AG10803 (cell line): Measurements from ENCODE around the gene ANAPC16.
A peak's percentile ranks its signal among the peaks of the same experiment; 100 is the strongest.
"Not testable (repeated sequence)": the region's sequence is repeated elsewhere in the genome, so short reads cannot be mapped to it uniquely, and the experiment has no call there.

Source experiments
- DNase-seq: peaks from one replicate; pipeline ENCODE4 v3.0.0; 2010; ENCODE audit warnings: low read depth
- H3K4me3 ChIP-seq: 2 replicates; pipeline ENCODE4 v1.5.1; 2011; ENCODE audit warnings: mild to moderate bottlenecking, low read length, control low read depth
- TF ChIP-seq, protein P1 (sequence below): conservative IDR thresholded peaks from 2 replicates; pipeline ENCODE4 v1.5.1; 2011; ENCODE audit warnings: mild to moderate bottlenecking, low read length, control low read depth, inconsistent platforms

Gene ANAPC16

DNA sequence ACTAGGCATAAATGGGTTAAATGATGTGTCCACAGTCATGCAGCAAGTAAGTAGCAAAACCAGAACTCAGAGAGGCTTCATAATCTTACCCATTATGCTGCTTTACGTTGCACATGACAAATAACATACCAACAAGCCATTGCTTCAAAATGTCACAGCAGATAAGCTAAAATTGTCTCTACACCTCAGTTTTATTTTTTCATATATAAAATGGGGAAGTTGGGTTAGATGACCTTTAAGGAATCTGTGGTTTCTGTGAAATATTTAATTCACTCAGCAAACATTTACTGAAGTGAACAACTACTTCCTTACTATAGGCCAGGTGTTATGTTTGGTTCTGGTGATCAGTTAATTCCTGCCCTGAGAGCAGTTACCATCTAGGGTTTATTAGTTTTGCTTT, 2.5 kb downstream of the ANAPC16 start:
- H3K4me3 ChIP-seq, result no peak overlapping the region
- TF ChIP-seq, protein P1, sequence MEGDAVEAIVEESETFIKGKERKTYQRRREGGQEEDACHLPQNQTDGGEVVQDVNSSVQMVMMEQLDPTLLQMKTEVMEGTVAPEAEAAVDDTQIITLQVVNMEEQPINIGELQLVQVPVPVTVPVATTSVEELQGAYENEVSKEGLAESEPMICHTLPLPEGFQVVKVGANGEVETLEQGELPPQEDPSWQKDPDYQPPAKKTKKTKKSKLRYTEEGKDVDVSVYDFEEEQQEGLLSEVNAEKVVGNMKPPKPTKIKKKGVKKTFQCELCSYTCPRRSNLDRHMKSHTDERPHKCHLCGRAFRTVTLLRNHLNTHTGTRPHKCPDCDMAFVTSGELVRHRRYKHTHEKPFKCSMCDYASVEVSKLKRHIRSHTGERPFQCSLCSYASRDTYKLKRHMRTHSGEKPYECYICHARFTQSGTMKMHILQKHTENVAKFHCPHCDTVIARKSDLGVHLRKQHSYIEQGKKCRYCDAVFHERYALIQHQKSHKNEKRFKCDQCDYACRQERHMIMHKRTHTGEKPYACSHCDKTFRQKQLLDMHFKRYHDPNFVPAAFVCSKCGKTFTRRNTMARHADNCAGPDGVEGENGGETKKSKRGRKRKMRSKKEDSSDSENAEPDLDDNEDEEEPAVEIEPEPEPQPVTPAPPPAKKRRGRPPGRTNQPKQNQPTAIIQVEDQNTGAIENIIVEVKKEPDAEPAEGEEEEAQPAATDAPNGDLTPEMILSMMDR, result no peak
- DNase-seq, result no peak

DNA sequence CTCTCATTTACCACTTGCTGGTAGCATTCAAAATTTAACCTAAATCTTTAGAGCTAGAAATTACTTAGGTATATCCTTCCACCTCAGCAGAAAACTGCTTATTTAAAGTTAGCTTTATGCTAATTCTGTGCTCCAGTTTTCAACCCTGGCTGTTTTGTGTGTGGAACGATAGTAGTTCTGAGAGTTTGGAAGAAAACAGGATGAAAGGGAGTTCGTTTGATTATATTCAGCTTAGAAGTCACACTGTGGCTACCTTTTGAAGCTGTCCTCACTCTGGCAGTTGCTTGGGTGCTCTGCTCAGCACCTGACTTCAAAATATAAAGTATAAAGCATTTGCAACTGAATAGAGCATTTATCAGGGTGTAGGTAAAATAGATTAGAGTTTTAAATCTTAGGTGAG, 2.9 kb downstream of the ANAPC16 start:
- no peak overlapping the region for H3K4me3 ChIP-seq
- TF ChIP-seq, protein P1, result no peak
- no peak for DNase-seq

DNA sequence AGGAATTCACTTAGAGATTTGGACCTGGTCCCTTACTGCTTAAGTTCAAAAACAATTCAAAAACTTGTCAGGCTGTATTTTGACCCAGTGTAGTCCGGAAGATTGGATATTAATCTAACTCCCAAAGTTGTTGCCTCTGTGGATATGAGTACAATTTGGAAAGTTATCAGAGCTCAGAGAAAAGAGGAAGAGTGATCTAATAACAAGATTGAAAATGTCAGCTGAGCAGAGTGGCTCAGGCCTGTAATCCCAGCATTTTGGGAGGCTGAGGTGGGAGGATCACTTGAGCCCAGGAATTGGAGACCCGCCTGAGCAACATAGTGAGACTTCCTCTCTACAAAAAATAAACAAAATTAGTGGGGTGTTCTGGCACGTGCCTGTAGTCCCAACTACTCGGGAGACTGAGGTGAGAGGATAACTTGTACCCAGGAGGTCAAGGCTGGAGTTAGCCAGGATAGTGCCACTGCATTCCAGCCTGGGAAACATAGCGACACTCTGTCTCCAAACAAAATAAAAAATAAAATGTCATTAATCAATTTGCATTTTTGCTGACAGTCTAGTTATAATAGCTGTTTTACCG, 3.5 kb downstream of the ANAPC16 start:
- H3K4me3 ChIP-seq, result no peak overlapping the region
- DNase-seq, result no peak
- TF ChIP-seq, protein P1, result no peak

DNA sequence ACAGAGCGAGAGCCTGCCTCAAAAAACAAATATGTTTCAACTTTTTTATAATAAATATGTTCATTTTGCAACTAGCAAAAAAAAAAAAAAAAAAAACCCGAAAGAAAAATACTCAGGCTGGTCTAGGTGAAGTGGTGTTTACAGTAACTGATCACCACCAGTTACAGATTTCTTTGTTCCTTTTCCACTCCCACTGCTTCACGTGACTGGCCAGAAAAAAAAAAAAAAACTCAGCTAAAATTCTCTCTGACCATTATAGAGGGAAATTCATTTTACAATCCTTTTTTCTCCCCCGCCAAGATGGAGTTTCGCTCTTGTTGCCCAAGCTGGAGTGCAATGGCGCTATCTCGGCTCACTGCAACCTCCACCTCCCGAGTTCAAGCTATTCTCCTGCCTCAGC, 4.8 kb downstream of the ANAPC16 start:
- DNase-seq, result no peak
- H3K4me3 ChIP-seq, result no peak overlapping the region
- TF ChIP-seq, protein P1, result no peak

DNA sequence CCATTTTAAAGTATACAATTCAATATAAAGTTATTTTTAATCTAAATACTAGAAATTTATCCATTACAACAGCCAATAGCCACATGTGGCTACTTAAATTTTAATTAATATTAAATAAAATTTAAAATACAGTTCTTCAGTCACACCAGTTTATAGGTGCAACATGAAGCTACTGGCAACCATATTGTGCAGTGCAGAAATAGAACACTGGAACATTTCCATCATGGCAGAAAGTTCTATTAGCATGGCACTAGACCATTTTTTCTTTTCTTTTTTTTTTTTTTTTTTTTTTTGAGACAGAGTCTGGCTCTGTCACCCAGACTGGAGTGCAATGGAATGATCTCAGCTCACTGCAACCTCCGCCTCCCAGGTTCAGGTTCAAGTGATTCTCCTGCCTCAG, 5.5 kb downstream of the ANAPC16 start:
- TF ChIP-seq, protein P1, result no peak
- H3K4me3 ChIP-seq, result no peak overlapping the region
- no peak for DNase-seq

DNA sequence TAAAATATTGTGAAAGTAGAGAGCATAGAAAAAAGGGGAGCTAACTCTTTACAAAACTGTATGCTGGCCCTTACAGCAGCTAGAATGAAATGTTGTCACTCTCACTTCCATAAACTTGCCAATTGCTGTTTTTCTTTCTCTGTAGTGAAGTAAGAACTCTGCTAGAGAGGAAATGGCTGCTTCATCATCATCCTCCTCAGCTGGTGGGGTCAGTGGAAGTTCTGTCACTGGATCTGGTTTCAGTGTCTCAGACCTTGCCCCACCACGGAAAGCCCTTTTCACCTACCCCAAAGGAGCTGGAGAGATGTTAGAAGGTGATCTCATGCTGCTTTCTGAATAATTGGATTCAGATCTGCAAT, 7.9 kb downstream of the ANAPC16 start:
- TF ChIP-seq, protein P1, result no peak
- peak; percentile 12 for DNase-seq
- H3K4me3 ChIP-seq, result no peak overlapping the region

DNA sequence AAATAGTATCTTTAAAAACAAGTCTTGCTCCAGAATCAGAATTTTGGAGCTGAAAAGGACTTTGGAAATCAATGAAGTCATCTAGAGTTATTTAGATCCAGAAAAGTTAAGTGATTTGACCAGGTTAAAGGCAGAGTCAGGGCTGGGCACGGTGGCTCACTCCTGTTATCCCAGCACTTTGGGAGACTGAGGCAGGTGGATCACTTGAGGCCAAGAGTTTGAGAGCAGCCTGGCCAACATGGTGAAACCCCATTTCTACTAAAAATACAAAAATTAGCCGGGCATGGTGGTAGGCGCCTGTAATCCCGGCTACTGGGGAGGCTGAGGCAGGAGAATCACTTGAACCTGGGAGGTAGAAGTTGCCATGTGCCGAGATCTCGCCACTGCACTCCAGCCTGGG, 8.4 kb downstream of the ANAPC16 start:
- H3K4me3 ChIP-seq, DNase-seq: not testable (repeated sequence)

DNA sequence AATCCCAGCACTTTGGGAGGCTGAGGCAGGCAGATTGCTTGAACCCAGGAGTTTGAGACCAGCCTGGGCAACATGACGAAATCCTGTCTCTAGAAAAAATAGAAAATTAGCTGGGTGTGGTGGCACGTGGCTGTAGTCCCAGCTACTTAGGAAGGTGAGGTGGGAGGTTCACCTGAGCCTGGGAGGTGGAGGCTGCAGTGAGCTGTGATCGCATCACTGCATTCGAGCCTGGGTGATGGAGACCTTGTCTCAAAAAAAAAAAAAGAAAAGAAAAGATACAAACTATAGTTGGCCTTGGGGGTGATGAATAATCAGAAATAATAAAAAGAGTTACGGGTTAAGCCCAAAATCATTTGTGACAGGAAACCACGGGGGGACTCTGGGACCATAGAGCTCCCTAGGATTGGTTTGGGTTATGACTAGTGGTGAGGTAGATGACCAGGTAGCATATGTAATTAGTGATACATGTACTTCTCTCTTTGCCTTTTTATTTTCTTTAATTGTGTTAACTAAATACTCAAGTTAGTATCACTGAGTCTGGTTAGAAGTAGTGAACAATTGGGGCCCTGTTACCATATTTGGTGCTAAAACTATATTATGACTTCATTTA, 10.7 kb downstream of the ANAPC16 start:
- TF ChIP-seq, protein P1, result no peak
- H3K4me3 ChIP-seq, result no peak overlapping the region
- DNase-seq, result no peak
